MM.1S (cell line): Measurements from ENCODE around the gene C17orf107.

ENCODE experiments used
- DNase-seq: peaks from one replicate; pipeline ENCODE4 v3.0.0-alpha.2; 2015
- H2AFZ ChIP-seq: fragments of 300-600 bp; sonication (generic); 2 replicates; pipeline ENCODE4 v1.6.0; 2016; ENCODE audit warnings: antibody characterized with exemption, low read length
- H3F3A ChIP-seq: fragments of 300-600 bp; sonication (generic); 2 replicates; pipeline ENCODE4 v1.6.1; 2016; ENCODE audit warnings: mild to moderate bottlenecking, antibody characterized with exemption, low read length, moderate library complexity, mixed read lengths; ENCODE audit not compliant: insufficient read depth
- H3K27ac ChIP-seq: fragments of 300-600 bp; sonication (generic); 2 replicates; pipeline ENCODE4 v1.5.1; 2016; ENCODE audit warnings: mild to moderate bottlenecking, low read length
- H3K27me3 ChIP-seq: fragments of 300-600 bp; sonication (generic); replicated peaks from 2 replicates; pipeline ENCODE4 v1.6.0; 2016; ENCODE audit warnings: low read length; ENCODE audit not compliant: insufficient read depth
- H3K36me3 ChIP-seq: fragments of 300-600 bp; sonication (generic); replicated peaks from 2 replicates; pipeline ENCODE4 v1.6.1; 2016; ENCODE audit warnings: mild to moderate bottlenecking, low read length, mixed read lengths; ENCODE audit not compliant: insufficient read depth
- H3K4me1 ChIP-seq: fragments of 300-600 bp; sonication (generic); 2 replicates; pipeline ENCODE4 v1.6.1; 2016; ENCODE audit warnings: low read length, mixed read lengths
- H3K4me2 ChIP-seq: fragments of 300-600 bp; sonication (generic); 2 replicates; pipeline ENCODE4 v1.6.0; 2016; ENCODE audit warnings: low read depth, low read length
- H3K4me3 ChIP-seq: fragments of 300-600 bp; sonication (generic); 2 replicates; pipeline ENCODE4 v1.5.1; 2016; ENCODE audit warnings: low read length, mixed read lengths
- H3K79me2 ChIP-seq: fragments of 300-600 bp; sonication (generic); 2 replicates; pipeline ENCODE4 v1.6.1; 2016; ENCODE audit warnings: mixed run types, low read length, mixed read lengths
- H3K9ac ChIP-seq: fragments of 300-600 bp; sonication (generic); 2 replicates; pipeline ENCODE4 v1.6.1; 2016; ENCODE audit warnings: low read length, mixed read lengths
- H3K9me2 ChIP-seq: fragments of 300-600 bp; sonication (generic); replicated peaks from 2 replicates; pipeline ENCODE4 v1.6.1; 2016; ENCODE audit warnings: mild to moderate bottlenecking, low read length, mixed read lengths; ENCODE audit not compliant: insufficient read depth
- H3K9me3 ChIP-seq: fragments of 300-600 bp; sonication (generic); replicated peaks from 2 replicates; pipeline ENCODE4 v1.6.1; 2016; ENCODE audit warnings: mild to moderate bottlenecking, low read length, mixed read lengths; ENCODE audit not compliant: insufficient read depth
- H4K20me1 ChIP-seq: fragments of 300-600 bp; sonication (generic); 2 replicates; pipeline ENCODE4 v1.6.1; 2016; ENCODE audit warnings: mild to moderate bottlenecking, low read length, moderate library complexity, mixed read lengths; ENCODE audit not compliant: insufficient read depth
- EZH2 ChIP-seq: fragments of 300-600 bp; sonication (generic); optimal IDR thresholded peaks from 2 replicates; pipeline ENCODE3; 2017; ENCODE audit warnings: low read depth, mild to moderate bottlenecking, antibody characterized with exemption, low read length, mixed read lengths
- EZH2phosphoT487 ChIP-seq: fragments of 300-600 bp; sonication (generic); IDR thresholded peaks from 2 replicates; pipeline ENCODE4 v1.6.1; 2018; ENCODE audit warnings: antibody characterized with exemption, low read length
- TF ChIP-seq, protein P1 (sequence below): fragments of 300-600 bp; sonication (generic); IDR thresholded peaks from 2 replicates; pipeline ENCODE4 v1.5.1; 2016; ENCODE audit warnings: antibody characterized with exemption, low read length, mixed read lengths

C17orf107 gene

GRCh38 chr17:4891411-4892410, 7.6 kb upstream of the C17orf107 start:
- Histone ChIP-seq H3K79me2 (no peaks in the 10 kb centered on the region), H3K9ac (no peak overlapping the region), H3K4me1 (no peaks in the 10 kb centered on the region), H3K36me3 (no peaks in the 10 kb centered on the region), H3K9me2 (no peaks in the 10 kb centered on the region), H3K27ac (no peak overlapping the region), H3K4me2 (no peak overlapping the region), H3K4me3 (no peak overlapping the region), H2AFZ (no peak overlapping the region), H3K9me3 (no peaks in the 10 kb centered on the region), H3K27me3 (no peaks in the 10 kb centered on the region), H4K20me1 (no peaks in the 10 kb centered on the region), H3F3A (no peaks in the 10 kb centered on the region)
- DNase-seq, result no peak
- TF ChIP-seq, protein P1, sequence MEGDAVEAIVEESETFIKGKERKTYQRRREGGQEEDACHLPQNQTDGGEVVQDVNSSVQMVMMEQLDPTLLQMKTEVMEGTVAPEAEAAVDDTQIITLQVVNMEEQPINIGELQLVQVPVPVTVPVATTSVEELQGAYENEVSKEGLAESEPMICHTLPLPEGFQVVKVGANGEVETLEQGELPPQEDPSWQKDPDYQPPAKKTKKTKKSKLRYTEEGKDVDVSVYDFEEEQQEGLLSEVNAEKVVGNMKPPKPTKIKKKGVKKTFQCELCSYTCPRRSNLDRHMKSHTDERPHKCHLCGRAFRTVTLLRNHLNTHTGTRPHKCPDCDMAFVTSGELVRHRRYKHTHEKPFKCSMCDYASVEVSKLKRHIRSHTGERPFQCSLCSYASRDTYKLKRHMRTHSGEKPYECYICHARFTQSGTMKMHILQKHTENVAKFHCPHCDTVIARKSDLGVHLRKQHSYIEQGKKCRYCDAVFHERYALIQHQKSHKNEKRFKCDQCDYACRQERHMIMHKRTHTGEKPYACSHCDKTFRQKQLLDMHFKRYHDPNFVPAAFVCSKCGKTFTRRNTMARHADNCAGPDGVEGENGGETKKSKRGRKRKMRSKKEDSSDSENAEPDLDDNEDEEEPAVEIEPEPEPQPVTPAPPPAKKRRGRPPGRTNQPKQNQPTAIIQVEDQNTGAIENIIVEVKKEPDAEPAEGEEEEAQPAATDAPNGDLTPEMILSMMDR, result no peak
- TF ChIP-seq EZH2, result no peak
- no peak for TF ChIP-seq EZH2phosphoT487

DNA sequence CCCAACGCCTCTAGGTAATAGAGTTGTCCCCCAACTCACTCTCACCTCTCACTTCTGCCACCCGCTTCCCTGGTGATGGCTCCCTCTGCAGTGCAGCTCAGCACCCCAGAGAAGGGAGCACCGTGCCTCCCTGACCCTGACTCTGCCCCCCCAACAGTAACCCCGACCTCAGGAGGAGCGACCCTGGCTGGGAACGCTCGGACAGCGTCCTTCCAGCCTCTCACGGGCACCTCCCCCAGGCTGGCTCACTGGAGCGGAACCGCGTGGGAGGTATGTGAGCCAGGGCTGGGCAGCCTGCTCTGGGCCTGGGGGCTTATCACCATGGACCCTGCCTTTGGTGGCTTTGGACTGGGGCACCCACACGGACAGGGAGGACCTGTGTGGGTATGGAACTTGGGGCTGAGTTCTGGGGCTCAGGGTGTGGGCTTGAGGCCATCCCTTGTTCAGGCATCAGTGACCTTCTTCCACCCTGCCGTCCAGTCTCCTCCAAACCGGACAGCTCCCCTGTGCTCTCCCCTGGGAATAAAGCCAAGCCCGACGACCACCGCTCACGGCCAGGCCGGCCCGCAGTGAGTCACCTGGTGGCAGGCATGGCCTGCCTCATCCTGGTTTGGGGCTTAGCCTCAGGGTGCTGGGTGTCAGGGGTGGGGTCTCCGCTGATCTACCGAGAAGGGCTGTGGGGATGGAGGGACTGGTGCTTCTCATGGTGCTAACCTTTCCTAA, 6.7 kb upstream of the C17orf107 start:
- Histone ChIP-seq H3K27me3 (no peaks in the 10 kb centered on the region), H3K36me3 (no peaks in the 10 kb centered on the region), H3K4me3 (no peak overlapping the region), H3K9me3 (no peaks in the 10 kb centered on the region), H3F3A (no peaks in the 10 kb centered on the region), H3K4me2 (no peak overlapping the region), H3K9ac (no peak overlapping the region), H3K9me2 (no peaks in the 10 kb centered on the region), H3K79me2 (no peaks in the 10 kb centered on the region), H3K27ac (no peak overlapping the region), H3K4me1 (no peaks in the 10 kb centered on the region), H2AFZ (no peak overlapping the region), H4K20me1 (no peaks in the 10 kb centered on the region)
- TF ChIP-seq, protein P1, result no peak
- TF ChIP-seq EZH2phosphoT487, result no peak
- TF ChIP-seq EZH2, result no peak
- DNase-seq, result no peak

GRCh38 chr17:4893272-4893671, 6.1 kb upstream of the C17orf107 start:
- Histone ChIP-seq H3K36me3 (no peaks in the 10 kb centered on the region), H3K4me2 (no peak overlapping the region), H3K27me3 (no peaks in the 10 kb centered on the region), H3K9me3 (no peaks in the 10 kb centered on the region), H2AFZ (no peak overlapping the region), H3F3A (no peaks in the 10 kb centered on the region), H3K4me1 (no peaks in the 10 kb centered on the region), H4K20me1 (no peaks in the 10 kb centered on the region), H3K27ac (no peak overlapping the region), H3K9ac (no peak overlapping the region), H3K9me2 (no peaks in the 10 kb centered on the region), H3K4me3 (no peak overlapping the region), H3K79me2 (no peaks in the 10 kb centered on the region)
- DNase-seq, result no peak
- TF ChIP-seq EZH2 (no peak), EZH2phosphoT487 (no peak)
- TF ChIP-seq, protein P1, result no peak
